ENCODE measurements around the gene SMAD5. TPM values are rescaled to one million over a fixed set of nuclear protein-coding genes. Genes with fewer than 3 reads are reported as not detected.

SMAD5 gene
- total and polyA plus RNA-seq, 2 experiments from 2014 or later, result 37.5 to 56.6 TPM

DNA sequence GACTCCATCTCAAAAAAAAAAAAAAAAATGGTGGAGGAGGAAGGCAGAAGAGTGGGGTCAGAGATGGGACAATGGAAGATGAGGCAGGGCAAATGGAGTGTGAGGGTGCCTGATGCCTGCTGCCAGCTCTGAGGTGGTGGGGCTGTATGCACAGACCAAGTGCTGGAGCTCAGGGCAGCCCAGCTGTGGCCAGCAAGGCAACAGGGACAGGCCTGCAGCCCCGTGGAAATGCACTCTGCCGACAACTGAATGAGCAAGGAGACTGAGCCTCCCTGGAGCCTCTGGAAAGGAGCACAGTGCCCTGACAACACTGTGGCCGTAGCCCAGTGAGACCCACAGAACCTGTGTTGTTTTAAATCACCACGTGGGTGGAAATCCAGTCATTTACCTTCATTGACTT, 83.2 kb downstream of the SMAD5 start:
- H3K27ac Mint-ChIP-seq, result no peak overlapping the region
- H3K4me3 Mint-ChIP-seq, result no peak overlapping the region
- TF ChIP-seq ZNF114 (CRISPR knock-in tag; IDR thresholded peaks at IDR 0.05) (no peak), POLR2AphosphoS5 (IDR thresholded peaks at IDR 0.05; ENCODE audit: low read depth) (no peak), CREB1 (CRISPR knock-in tag; IDR thresholded peaks at IDR 0.05; ENCODE audit: low read depth) (no peak), JUNB (IDR thresholded peaks at IDR 0.05; ENCODE audit: unreplicated experiment) (no peak), STAT1 (IDR thresholded peaks at IDR 0.05; ENCODE audit: unreplicated experiment) (no peak), NANOG (IDR thresholded peaks at IDR 0.05; ENCODE audit: borderline replicate concordance) (no peak)
- TF ChIP-seq, protein P1, sequence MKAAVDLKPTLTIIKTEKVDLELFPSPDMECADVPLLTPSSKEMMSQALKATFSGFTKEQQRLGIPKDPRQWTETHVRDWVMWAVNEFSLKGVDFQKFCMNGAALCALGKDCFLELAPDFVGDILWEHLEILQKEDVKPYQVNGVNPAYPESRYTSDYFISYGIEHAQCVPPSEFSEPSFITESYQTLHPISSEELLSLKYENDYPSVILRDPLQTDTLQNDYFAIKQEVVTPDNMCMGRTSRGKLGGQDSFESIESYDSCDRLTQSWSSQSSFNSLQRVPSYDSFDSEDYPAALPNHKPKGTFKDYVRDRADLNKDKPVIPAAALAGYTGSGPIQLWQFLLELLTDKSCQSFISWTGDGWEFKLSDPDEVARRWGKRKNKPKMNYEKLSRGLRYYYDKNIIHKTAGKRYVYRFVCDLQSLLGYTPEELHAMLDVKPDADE (IDR thresholded peaks at IDR 0.05), result no peak
- Histone ChIP-seq H3K4me1 (ENCODE audit: insufficient read depth) (no peaks in the 10 kb centered on the region), H3K36me3 (ENCODE audit: insufficient read depth) (no peaks in the 10 kb centered on the region), H3K27ac (ENCODE audit: low read depth) (no peak overlapping the region), H3K4me2 (no peak overlapping the region), H2AFZ (no peak overlapping the region), H3K79me2 (replicated peaks; ENCODE audit: insufficient read depth) (no peaks in the 10 kb centered on the region), H3F3A (replicated peaks; ENCODE audit: low read depth) (no peaks in the 10 kb centered on the region), H3K9me2 (ENCODE audit: insufficient read depth) (no peaks in the 10 kb centered on the region), H3K27me3 (ENCODE audit: insufficient read depth) (no peaks in the 10 kb centered on the region), H4K20me1 (replicated peaks; ENCODE audit: insufficient read depth) (no peaks in the 10 kb centered on the region), H3K4me3 (no peak overlapping the region)
- ATAC-seq (no peak), DNase-seq (ENCODE audit: low spot score) (no peak)
- peaks cover 13% of the 10 kb centered on the region for H3K27me3 Mint-ChIP-seq (ENCODE audit: insufficient read depth, low read depth, poor library complexity)
- peaks cover 12% of the 10 kb centered on the region for H3K9me3 Mint-ChIP-seq
- peaks cover 8% of the 10 kb centered on the region; the same call in 2 of the 3 replicates for H3K36me3 Mint-ChIP-seq (ENCODE audit: low read depth)
- peaks cover 8% of the 10 kb centered on the region; the same call in 1 of the 3 replicates for H3K4me1 Mint-ChIP-seq

DNA sequence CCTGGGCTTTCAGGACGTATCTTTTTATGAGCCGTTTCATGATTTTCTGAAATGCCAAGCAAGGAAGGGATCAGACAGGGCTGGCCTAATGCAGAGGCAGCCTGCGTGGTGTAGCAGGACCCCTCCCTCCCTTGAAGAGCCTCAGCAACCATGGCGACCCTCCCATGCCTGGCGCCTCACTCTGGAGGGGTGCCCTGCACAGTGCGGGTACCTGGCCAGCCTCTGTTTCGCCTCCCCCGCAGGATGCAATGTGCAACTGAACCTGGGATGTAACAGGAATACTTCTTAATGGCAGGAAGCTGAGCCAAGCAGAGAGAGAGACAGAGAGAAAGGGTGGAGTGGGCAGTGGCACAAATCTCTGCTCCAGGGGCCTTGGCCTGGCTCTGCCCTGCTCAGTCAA, 83.6 kb downstream of the SMAD5 start:
- Mint-ChIP-seq H3K9me3 (peaks cover 15% of the 10 kb centered on the region), H3K4me1 (peaks cover 8% of the 10 kb centered on the region; the same call in 1 of the 3 replicates), H3K36me3 (ENCODE audit: low read depth) (peaks cover 11% of the 10 kb centered on the region; the same call in 2 of the 3 replicates), H3K27ac (no peak overlapping the region), H3K27me3 (ENCODE audit: insufficient read depth, low read depth, poor library complexity) (peaks cover 11% of the 10 kb centered on the region), H3K4me3 (no peak overlapping the region)
- TF ChIP-seq JUNB (IDR thresholded peaks at IDR 0.05; ENCODE audit: unreplicated experiment) (no peak), ZNF114 (CRISPR knock-in tag; IDR thresholded peaks at IDR 0.05) (no peak)
- TF ChIP-seq, protein P2, sequence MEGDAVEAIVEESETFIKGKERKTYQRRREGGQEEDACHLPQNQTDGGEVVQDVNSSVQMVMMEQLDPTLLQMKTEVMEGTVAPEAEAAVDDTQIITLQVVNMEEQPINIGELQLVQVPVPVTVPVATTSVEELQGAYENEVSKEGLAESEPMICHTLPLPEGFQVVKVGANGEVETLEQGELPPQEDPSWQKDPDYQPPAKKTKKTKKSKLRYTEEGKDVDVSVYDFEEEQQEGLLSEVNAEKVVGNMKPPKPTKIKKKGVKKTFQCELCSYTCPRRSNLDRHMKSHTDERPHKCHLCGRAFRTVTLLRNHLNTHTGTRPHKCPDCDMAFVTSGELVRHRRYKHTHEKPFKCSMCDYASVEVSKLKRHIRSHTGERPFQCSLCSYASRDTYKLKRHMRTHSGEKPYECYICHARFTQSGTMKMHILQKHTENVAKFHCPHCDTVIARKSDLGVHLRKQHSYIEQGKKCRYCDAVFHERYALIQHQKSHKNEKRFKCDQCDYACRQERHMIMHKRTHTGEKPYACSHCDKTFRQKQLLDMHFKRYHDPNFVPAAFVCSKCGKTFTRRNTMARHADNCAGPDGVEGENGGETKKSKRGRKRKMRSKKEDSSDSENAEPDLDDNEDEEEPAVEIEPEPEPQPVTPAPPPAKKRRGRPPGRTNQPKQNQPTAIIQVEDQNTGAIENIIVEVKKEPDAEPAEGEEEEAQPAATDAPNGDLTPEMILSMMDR (conservative IDR thresholded peaks at IDR 0.05; ENCODE audit: low read depth in 2 of 2), result peak; percentile 9 to 16; a peak in 1 of 4 replicates
- H3K4me3 ChIP-seq, result no peak overlapping the region
- H3K36me3 ChIP-seq (ENCODE audit: insufficient read depth), result no peaks in the 10 kb centered on the region
- ATAC-seq (peak; percentile 73), DNase-seq (ENCODE audit: low spot score) (peak; percentile 42)
- H3K79me2 ChIP-seq (replicated peaks; ENCODE audit: insufficient read depth), result no peaks in the 10 kb centered on the region
- no peak overlapping the region for H3K4me2 ChIP-seq
- no peaks in the 10 kb centered on the region for H3K4me1 ChIP-seq (ENCODE audit: insufficient read depth)
- no peaks in the 10 kb centered on the region for H4K20me1 ChIP-seq (replicated peaks; ENCODE audit: insufficient read depth)
- H2AFZ ChIP-seq, result no peak overlapping the region
- H3K9me2 ChIP-seq (ENCODE audit: insufficient read depth), result no peaks in the 10 kb centered on the region
- no peak overlapping the region for H3K27ac ChIP-seq (ENCODE audit: low read depth)
- no peaks in the 10 kb centered on the region for H3F3A ChIP-seq (replicated peaks; ENCODE audit: low read depth)
- H3K27me3 ChIP-seq (ENCODE audit: insufficient read depth), result no peaks in the 10 kb centered on the region
